Progenitor cell of endocrine pancreas (in vitro differentiated cells): ENCODE measurements around the gene ANKDD1B. TPM values are rescaled to one million over a fixed set of nuclear protein-coding genes. Genes with fewer than 3 reads are reported as not detected.
"Not testable (repeated sequence)": the region's sequence is repeated elsewhere in the genome, so short reads cannot be mapped to it uniquely, and the experiment has no call there.

Experiments
- DNase-seq: peaks from one replicate; pipeline ENCODE4 v3.0.0; 2021; ENCODE audit warnings: low spot score; ENCODE audit not compliant: unreplicated experiment
- H3K27ac Mint-ChIP-seq: 2 replicates; pipeline ENCODE4 v1.8.0; 2021; ENCODE audit warnings: mild to moderate bottlenecking, moderate library complexity, mixed read lengths
- H3K27me3 Mint-ChIP-seq: 2 replicates; pipeline ENCODE4 v1.8.0; 2021; ENCODE audit warnings: mixed read lengths
- H3K36me3 Mint-ChIP-seq: 2 replicates; pipeline ENCODE4 v1.8.0; 2022; ENCODE audit warnings: mixed read lengths; ENCODE audit not compliant: insufficient read depth
- H3K4me1 Mint-ChIP-seq: 2 replicates; pipeline ENCODE4 v1.8.0; 2021; ENCODE audit warnings: low read depth, mixed read lengths
- H3K4me3 Mint-ChIP-seq: 2 replicates; pipeline ENCODE4 v1.8.0; 2021; ENCODE audit warnings: low read depth, mild to moderate bottlenecking, moderate library complexity, mixed read lengths
- H3K9me3 Mint-ChIP-seq: 2 replicates; pipeline ENCODE4 v1.8.0; 2021; ENCODE audit warnings: low read depth, mixed read lengths
- CTCF ChIP-seq: fragments of 200-600 bp; sonication (generic); IDR thresholded peaks from one replicate; pipeline ENCODE4 v1.5.0; 2021; ENCODE audit warnings: antibody characterized with exemption, mild to moderate bottlenecking; ENCODE audit not compliant: unreplicated experiment
- total RNA-seq: library from RNA; stranded (reverse); gene quantifications from 2 replicates; pipeline ENCODE4 v1.2.1, GENCODE V29; 2021

ANKDD1B gene
- total RNA-seq, 1 donor from 2014 or later, result 2.8 TPM

GRCh38 chr5:75571547-75571946 lies 39.7 kb upstream of the ANKDD1B start:
- Mint-ChIP-seq H3K27ac (no peak overlapping the region), H3K27me3 (no peaks in the 10 kb centered on the region), H3K36me3 (peaks cover 10% of the 10 kb centered on the region), H3K4me1 (peaks cover 7% of the 10 kb centered on the region), H3K9me3 (no peaks in the 10 kb centered on the region), H3K4me3 (no peak overlapping the region)
- TF ChIP-seq CTCF, result no peak
- DNase-seq, result no peak

- Mint-ChIP-seq H3K27me3 (no peaks in the 10 kb centered on the region), H3K4me1 (peaks cover 4% of the 10 kb centered on the region), H3K9me3 (no peaks in the 10 kb centered on the region), H3K4me3 (no peak overlapping the region), H3K27ac (no peak overlapping the region), H3K36me3 (peaks cover 7% of the 10 kb centered on the region)
- no peak for TF ChIP-seq CTCF
- no peak for DNase-seq
Measured at GRCh38 chr5:75574791-75575190, 36.5 kb upstream of the ANKDD1B start.

GRCh38 chr5:75578280-75578679 lies 33.0 kb upstream of the ANKDD1B start:
- H3K4me3 Mint-ChIP-seq, H3K27ac Mint-ChIP-seq, H3K36me3 Mint-ChIP-seq, DNase-seq, H3K27me3 Mint-ChIP-seq, H3K9me3 Mint-ChIP-seq, H3K4me1 Mint-ChIP-seq: not testable (repeated sequence)

GRCh38 chr5:75584641-75585040 lies 26.6 kb upstream of the ANKDD1B start:
- H3K36me3 Mint-ChIP-seq, result peaks cover 9% of the 10 kb centered on the region
- DNase-seq, result no peak
- H3K4me3 Mint-ChIP-seq, result no peak overlapping the region
- H3K27ac Mint-ChIP-seq, result no peak overlapping the region
- no peaks in the 10 kb centered on the region for H3K9me3 Mint-ChIP-seq
- peak; percentile 29 for TF ChIP-seq CTCF
- H3K4me1 Mint-ChIP-seq, result no peaks in the 10 kb centered on the region
- no peaks in the 10 kb centered on the region for H3K27me3 Mint-ChIP-seq

- Mint-ChIP-seq H3K27me3 (no peaks in the 10 kb centered on the region), H3K4me3 (no peak overlapping the region), H3K27ac (no peak overlapping the region), H3K9me3 (no peaks in the 10 kb centered on the region), H3K36me3 (peaks cover 7% of the 10 kb centered on the region), H3K4me1 (no peaks in the 10 kb centered on the region)
- TF ChIP-seq CTCF, result no peak
- no peak for DNase-seq
Measured at GRCh38 chr5:75588666-75589065, 22.6 kb upstream of the ANKDD1B start.

- Mint-ChIP-seq H3K36me3 (peaks cover 12% of the 10 kb centered on the region), H3K4me3 (no peak overlapping the region), H3K27me3 (no peaks in the 10 kb centered on the region), H3K9me3 (no peaks in the 10 kb centered on the region), H3K4me1 (peaks cover 2% of the 10 kb centered on the region), H3K27ac (no peak overlapping the region)
- no peak for DNase-seq
- TF ChIP-seq CTCF, result no peak
Measured at GRCh38 chr5:75600535-75600934, 10.7 kb upstream of the ANKDD1B start.
